GM21447 (cell line): Measurements from ENCODE around the gene BANF1.
"Not testable (repeated sequence)": the region's sequence is repeated elsewhere in the genome, so short reads cannot be mapped to it uniquely, and the experiment has no call there.

Experiments used
- ATAC-seq: cut with Tn5 transposase; IDR thresholded peaks from one replicate; pipeline ENCODE4 v1.9.1; 2021; ENCODE audit not compliant: unreplicated experiment

The BANF1 gene

DNA sequence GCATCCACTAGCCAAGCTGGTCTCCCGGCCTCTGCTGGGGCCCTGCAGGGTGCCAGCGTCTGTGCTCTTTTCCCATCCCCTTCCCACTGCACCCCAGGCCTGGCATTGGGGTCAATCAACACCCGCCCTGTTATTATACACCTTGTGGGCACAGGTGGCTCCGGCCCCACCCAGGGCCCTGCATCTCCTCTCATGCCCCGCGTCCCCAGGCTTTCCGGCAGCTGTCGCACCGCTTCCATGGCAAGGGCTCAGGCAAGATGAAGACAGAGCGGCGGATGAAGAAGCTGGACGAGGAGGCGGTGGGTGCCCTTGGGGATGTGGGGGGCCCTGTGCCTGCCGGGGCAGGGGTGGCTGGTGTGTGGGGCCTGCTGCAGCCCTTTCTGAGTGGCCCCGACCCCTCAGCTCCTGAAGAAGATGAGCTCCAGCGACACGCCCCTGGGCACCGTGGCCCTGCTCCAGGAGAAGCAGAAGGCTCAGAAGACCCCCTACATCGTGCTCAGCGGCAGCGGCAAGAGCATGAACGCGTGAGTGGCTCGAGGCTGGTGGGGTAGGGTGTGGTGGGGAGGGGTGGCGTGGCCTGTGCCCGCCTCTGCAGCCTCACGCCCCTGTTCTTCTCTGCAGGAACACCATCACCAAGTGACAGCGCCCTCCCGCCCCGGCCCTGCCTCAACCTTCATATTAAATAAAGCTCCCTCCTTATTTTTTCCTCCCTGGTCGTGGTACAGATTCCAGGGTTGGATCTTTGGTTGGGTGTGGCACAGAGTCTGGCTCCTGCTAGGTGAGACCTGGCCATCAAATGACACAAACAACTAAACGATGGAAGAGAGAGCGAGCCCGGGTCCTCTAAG lies 23.7 kb upstream of the BANF1 start:
- ATAC-seq, result no peak

DNA sequence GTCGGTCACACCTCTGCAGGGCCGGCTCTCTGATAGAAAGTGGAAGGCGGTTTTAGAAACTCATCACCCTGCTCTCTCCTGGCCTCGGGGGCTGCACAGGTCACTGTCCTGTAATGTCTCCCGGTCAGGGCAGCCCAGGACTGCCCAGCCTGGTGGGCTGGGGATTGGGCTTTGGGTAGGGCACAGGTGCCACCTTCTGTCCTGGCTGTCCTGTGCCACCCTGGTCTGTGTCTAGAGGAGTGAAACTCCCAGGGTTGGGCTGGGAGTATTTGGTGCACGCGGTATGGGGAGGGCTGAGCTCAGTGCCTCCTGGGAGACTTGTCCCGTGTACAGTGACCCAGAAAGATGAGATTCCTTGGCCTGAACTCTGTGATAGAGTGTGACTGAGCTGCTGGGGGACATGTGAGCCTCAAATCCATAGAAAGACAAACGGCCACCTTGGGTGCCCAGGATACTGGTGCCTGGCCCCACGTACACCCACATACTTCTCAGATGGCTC lies 23.0 kb upstream of the BANF1 start:
- ATAC-seq, result no peak

GRCh38 chr11:65981101-65981740 lies 21.1 kb upstream of the BANF1 start:
- ATAC-seq, result no peak

DNA sequence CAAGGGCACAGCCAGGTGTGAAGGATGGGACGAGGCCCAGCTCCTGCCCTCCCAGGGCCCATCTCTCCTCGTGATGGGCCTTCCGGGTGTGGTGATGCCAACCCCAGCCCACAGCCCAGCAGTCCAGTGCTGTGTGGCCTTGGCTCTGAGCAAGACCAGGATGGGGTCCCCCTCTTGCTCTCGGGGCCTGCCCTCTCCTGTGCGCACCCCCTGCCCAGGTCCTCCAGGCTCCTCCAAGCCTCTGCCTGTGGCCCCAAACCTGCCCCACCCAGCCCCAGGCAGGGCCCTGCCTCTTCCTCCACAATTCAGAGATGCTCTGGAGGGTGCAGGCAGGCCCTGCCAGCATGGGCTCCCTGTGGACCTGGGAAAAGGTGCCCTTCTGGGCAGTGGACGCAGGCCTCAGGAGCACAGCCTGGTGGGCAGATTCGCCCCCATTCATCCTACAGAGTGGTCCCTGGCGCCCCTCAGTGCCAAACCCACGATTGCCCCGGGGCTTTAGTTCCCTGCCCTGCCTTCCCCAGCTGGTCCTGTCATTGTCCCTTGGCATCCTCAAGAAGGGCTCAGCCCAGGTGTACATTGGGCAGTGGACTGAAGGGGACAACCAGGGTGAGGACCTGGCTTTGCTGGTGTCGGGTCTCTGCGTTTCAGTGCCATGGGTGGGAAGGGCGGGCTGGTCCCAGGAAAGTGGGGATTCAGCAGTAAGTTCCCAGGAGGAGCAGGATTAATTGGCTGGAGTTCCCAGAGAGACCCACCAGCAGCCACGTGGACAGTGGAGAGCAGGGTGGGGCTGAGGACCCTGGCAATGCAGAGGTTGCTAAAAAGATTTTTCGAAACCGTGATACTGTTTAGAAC lies 20.1 kb upstream of the BANF1 start:
- ATAC-seq, result no peak

GRCh38 chr11:65982824-65983588 lies 19.3 kb upstream of the BANF1 start:
- ATAC-seq, result no peak

GRCh38 chr11:65983589-65983987 lies 18.7 kb upstream of the BANF1 start:
- no peak for ATAC-seq

DNA sequence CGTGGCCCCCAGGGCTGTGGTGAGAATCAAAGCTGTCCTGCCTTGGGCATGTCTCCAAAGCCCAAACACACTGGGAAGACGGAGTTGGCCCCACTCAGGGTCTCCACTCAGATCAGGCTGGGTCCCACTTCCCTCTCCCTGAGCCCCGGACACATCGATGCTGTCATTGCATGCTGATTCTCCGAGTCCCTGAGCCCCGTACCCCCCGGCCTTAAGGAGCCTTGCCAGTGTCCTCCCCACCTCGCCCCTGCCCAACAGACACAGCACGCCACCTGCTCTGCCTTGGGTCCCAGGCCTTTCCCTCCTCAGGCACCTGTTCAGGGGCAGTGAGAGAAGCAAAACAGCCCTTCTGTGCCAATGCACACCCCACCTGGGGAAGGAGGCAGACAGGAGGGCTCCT lies 15.0 kb upstream of the BANF1 start:
- no peak for ATAC-seq

DNA sequence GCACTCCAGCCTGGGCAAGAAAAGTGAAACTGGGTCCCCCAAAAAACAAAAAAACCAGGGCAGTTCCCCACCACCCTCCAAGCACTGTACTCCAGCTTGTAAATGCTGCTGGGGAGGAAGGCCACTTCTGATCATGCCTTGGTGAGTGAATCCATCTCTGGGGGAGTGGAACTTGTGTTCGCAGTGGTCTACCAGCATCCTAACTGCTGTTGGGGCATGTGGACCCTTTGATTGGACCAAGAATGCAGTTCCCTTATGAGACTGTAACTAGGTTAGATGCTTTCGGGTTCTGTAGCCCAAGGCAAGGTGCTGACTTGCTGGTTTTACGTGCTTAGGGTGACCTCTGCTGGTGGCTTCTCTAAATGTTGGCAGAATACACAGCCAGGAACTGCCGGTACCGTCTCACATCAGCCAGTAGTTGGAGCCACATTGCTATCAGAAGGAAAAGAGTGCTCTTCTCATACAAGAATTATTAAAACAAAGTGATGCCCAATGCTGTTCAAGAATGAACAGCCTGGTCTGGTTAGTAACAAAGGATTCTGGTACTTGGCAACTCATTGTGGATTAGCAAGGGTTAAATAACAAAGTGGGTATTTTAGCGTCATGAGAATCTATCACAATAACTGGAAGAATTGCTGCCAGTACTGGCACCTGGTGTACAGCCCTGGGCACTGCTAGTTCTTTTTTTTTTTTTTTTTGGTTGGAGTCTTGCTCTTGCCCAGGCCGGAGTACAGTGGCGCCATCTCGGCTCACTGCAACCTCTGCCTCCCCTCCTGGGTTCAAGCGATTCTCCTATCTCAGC lies 13.3 kb upstream of the BANF1 start:
- ATAC-seq, result peak; percentile 94

DNA sequence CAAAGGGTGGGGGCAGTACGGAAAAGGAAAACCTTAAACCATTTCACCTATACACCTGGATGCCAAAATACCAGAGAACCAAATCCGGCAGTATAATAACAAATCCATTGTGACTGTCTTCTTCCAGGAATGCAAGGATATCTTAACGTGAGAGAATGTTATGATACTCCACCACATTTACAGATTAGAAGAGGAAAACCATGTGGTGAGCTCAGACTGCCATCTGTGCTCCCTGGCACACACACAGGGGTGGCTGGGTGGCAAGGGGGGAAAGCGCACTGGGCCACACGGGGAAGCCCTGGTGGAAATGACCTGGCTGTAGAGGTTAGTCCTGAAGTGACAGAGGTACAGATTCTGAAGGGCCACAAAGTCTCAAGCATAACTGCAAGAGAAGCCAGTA lies 10.2 kb upstream of the BANF1 start:
- ATAC-seq, result no peak

DNA sequence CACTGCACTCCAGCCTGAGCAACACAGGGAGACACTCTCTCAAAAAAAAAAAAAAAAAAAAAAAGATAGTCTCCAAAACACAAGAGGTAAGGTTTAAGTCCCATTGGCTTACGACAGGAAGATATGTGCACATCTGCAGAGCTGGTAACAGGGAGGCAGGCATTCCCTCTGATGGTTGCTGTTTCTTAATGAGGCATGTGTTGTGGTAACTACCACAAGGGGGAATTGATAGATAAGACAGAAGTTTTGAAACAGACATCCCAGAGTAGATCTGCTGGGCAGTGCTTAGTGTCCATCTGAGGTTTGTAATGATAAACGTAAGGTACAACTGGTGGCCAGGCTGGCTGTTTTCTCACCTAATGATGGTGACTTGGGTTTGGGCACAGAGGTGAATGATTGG lies 5.0 kb upstream of the BANF1 start:
- ATAC-seq, result no peak

DNA sequence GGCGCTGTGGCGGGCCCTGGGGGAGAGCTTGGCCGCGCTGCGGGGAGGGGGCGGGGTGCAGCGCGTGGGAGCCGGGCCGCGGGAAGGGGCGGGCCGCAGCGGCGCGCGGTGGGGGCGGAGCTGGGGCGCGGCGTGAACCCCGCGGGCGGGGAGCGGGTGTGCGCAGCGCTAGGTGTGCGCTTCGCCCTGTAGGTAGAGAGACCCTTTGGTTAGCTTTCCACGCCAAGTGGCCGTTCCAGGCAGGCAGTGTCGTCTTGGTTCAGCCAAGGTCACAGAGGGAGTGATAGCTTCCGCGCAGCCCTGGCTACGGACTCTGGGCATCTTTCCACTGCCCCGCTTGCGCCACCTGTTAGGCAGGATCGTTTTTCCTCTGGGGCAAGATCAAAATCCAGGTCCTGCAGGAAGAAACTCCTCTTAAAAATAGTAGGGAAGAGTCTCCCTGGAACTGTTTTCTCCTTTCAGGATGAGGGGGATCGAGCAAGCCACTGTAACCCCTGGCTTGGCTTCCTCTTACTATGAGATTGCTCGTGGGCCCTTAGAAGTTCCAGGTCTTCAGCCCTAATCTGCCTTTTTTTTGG lies 434 bp downstream of the BANF1 start:
- peak; percentile 38 for ATAC-seq

DNA sequence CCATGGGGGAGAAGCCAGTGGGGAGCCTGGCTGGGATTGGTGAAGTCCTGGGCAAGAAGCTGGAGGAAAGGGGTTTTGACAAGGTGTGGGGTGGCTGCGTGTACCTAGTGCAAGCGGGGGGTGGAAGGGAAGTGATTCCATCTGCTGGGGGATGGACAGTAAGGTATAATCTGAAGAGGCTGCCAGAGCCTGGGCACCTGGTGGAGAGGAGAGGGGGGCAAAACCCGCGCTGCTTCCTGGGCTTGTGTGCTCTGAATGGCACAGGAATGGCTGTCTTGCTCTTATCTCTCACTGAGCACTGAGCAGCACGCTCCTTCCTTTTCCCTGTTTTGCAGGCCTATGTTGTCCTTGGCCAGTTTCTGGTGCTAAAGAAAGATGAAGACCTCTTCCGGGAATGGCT lies 988 bp downstream of the BANF1 start:
- no peak for ATAC-seq

- ATAC-seq, result no peak
These were observed 1.9 kb downstream of the BANF1 start for GRCh38 chr11:66004186-66004585.

DNA sequence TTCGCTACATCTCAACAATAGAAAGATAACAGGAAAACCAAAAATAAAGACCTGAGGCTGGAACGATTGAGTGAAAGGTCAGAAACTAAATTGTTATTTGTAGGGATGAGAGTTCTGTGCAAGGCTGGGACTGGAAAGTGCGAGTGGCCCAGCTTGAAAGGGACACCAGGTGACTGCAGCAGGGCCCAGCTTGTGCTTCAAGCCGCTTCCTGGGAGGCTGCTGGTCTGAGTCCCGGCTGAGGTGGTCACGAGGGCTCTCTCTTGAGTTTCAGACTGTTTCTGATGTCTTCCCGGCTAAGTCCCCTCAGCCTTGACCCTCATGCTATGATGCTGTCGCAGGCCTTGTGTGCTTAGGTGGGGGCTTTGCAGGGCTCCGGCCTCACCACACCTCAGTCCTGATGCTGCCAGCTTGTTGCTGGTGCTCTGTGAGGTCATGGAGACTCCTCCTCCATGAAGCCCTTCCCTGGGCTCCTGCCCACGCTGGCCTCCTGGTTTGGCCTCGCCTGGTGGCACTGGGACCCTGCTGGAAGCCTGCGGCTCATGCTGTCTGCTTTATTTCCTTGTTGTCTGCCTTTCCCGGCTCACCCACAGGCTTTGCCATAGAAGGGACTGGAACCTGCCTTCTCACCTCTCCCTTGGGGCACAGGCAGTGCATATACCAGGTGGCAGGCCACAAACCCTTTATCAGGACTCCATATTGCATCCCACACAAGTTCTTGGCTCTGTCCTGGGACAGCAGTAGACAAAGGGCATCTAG lies 4.0 kb downstream of the BANF1 start:
- no peak for ATAC-seq

DNA sequence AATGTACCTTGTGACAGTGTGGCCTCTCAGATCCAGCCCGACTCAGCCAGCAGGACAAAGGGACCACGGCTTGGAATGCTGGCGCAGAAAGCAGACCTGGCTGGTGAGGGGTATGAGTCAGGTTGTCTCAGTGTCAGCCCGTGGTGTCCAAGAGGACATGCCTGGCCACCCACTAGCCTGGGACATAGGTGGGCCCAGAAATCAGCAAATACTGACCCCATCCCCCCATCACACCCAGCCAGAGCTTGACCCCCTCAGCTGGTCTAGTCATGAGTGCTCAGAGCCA lies 4.5 kb downstream of the BANF1 start:
- no peak for ATAC-seq

GRCh38 chr11:66007201-66007634 lies 4.9 kb downstream of the BANF1 start:
- no peak for ATAC-seq

DNA sequence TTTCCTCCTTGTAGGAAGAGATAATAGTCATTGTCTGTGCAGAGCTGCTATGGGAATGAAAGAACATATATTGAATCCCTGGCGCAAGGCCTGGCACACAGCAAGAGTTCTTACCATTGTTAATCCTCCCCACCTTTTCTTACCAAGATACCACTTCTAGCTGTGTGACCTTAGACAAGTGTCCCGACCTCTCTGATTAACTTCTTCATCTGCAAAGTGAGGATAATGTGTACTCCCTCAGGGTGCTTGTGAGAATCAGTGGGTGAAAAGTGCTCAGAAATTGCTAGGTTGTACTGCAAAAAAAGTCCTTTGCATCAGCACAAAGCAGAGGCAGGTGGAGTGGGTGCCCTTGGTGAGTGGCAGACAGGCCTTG lies 5.8 kb downstream of the BANF1 start:
- no peak for ATAC-seq

- no peak for ATAC-seq
These were observed 6.3 kb downstream of the BANF1 start for GRCh38 chr11:66008468-66009101.

DNA sequence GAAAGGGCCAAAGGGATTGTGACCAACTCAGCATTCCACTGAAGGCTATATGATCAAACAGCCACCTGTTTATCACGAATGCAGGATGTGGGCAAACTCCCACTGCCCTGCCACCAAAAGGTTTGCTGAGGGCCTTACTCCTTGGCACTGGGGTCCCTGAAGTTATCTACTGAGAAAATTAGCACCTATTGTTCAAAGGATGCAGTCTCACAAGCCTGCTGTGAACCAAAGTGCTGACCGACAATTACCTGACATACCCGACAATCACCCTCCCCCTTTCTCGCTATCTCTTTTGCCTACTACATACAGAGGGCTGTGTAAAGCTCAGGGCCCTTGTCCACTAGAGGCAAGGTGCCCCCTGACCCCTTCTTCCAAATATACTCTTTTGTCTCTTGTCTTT lies 7.7 kb downstream of the BANF1 start:
- ATAC-seq, result not testable (repeated sequence)
